Measurements from ENCODE around the gene DPF1.
"Not testable (repeated sequence)": the region's sequence is repeated elsewhere in the genome, so short reads cannot be mapped to it uniquely, and the experiment has no call there.

DPF1 gene

DNA sequence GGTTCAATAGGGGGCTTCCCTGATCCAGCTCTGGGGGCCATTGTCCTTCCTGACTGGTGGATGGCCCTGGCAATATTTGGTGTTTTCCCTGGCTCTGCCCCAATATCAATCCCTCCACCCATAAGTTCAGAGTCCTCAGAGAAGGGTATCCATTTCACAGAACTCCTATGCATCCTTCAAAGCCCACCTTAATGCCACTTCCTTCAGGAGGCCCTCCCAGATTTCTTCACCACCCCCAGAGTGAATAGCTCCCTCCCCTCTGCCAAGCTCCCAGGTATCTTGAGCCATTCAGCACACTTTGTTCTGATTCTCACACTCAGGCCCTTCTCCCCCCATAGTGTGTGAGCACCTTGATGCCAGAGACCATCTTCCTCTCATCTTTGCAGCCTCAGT is 26.4 kb upstream of the DPF1 start:
- DNase-seq: no peak

DNA sequence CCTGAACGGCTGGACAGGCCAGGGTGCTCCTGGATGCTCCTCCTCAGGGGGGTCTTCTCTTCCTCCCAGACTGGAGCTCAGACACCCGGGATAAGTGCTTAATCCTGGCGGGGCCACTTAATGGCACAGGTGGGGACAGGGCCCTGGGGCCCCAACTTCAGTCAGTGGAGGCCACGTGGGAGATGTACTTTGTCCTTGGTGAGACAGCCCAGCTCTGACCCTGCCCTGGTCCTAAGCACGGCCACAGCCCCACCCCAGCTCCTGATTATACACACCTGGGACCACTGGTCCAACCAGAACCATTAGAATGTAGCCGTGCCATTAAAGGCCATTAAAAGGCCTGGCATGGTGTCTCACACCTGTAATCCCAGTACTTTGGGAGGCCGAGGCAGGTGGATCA is 24.4 kb upstream of the DPF1 start:
- no peak for DNase-seq

DNA sequence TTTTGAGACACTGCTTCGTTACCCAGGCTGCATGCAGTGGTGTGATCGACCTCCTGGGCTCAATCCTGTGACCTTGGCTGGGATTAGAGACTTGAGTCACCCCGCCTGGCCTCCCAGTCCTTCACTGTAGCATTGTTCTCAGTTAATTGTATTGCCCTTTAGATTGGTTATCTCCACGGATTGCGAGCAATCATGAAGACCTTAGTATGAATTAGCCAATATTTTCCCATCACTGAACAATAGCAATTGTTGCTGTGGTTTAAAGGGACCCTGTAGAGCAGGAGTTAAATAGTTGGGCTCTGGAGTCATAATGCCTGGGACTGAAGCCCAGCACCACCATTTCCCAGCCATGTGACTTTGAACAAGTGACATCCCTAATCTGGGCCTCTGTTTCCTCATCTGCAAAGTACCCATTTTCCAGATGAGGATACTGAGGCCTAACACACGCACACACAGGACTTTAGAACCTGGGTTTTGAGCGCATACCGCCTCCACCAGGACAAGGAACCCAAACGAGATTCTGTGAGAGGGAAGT is 23.8 kb upstream of the DPF1 start:
- peak; percentile 41 for DNase-seq

DNA sequence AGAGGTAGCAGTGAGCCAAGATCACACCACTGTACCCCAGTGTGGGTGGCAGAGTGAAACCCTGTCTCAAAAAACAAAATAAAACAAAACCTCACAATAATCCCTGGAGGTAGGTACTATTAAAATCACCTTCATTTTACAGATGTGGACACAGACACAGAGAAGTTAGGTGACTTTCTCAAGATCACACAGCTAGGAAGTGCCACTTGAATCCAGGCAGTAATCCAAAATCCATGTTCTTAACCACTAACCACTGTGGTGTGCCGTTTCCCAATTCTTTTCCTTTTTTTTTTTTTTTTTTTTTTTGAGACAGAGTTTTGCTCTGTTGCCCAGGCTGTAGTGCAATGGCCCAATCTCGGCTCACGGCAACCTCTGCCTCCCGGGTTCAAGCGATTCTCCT is 23.1 kb upstream of the DPF1 start:
- peak; percentile 44 for DNase-seq

DNA sequence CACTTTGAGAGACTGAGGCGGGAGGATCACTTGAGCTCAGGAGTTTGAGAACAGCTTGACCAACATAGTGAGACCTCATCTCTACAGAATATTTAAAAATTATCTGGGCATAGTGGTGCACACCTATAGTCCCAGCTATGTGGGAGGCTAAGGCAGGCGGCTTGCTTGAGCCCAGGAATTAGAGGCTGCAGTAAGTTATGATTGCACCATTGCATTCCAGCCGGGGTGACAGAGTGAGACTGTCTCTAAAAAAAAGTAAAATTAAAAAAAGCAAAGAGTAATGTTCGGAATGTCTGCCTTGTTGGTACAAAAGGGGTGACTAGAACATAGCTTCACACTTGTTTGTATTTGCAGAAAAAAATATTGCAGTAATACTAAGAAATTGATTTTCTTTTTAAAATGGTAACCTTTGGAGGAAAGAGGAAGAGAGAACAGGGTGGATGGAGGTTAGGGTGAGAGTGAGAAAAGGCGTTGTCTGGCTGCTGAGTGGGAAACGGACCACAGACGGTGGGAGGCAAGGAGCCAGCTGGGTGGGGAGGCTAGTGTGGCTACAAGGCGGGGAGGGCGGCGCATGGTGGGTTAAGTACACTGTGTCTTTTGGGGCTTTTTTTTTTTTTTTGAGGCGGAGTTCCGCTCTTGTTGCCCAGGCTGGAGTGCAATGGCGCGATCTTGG is 21.9 kb upstream of the DPF1 start:
- DNase-seq: peak; percentile 76

DNA sequence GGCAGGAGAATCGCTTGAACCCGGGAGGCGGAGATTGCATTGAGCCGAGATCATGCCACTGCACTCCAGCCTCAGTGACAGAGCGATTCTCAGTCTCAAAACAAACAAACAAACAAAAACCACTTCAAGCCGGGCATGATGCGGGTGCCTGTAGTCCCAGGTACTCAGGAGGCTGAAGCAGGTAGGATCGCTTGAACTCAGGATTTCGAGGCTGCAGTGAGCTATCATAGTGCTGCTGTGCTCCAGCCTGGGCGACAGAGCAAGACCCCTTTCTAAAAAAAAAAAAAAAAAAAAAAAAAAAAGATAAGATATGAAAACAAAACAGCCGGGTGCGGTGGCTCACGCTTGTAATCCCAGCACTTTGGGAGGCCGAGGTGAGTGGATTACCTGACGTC is 19.3 kb upstream of the DPF1 start:
- no peak for DNase-seq

DNA sequence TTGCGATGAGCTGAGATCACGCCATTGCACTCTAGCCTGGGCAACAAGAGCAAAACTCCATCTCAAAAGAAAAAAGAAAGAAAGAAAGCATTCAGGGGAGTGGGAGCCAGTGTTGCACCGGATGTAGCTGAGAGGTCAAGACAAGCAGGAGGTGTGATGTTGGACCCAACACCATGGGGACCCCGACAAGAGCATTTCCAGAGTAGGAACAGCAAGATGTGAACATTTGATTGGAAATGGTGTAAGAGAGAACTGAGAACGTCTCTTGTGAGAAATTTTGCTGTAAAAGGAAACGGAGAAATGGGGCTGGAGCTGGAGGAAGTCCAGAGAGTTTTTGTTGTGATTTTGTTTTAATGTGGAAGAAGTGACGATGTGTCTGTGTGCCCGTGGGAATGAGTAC is 15.8 kb upstream of the DPF1 start:
- no peak for DNase-seq

DNA sequence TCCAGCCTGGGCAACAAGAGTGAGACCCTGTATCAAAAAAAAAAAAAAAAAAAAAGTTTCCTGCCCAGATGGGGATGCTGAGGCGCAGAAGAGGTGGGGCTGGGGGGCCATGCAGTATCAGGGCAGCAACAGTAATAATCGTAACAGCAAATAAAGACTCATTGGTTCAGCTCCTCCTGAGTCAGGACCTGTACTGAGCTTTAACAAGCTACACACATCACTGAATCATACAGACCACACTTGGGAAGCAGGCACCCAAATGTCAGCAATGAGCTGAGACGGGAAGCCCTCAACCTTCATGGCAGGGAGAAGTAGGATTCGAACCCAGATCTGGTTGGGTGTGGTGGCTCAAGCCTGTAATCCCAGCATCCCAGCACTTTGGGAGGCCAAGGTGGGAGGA is 10.6 kb upstream of the DPF1 start:
- DNase-seq: no peak

DNA sequence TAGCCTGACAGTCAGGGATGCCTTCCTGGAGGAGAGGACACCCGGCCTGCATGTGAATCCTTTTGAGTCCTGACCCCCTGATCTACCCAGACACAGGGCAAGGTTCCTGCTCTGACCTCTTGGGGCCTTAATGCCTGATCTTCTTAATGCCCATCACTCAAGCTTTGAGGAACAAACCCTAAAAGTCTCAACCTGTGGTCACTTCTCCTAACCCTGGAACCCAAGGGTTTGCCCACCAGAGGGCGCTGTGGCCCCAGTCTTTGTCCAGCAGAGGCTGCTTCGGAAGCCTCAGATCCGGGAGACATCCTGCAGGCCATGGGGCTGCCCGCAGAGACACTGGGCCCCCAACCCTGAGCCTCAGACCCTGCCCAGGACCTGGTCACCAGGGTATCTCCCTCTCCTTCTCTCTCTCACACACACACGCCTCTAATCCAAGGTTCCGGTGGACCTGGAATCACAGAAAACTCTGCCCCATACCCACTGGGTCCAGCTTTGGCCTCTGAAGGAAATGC is 9.8 kb upstream of the DPF1 start:
- peak; percentile 67 for DNase-seq

DNA sequence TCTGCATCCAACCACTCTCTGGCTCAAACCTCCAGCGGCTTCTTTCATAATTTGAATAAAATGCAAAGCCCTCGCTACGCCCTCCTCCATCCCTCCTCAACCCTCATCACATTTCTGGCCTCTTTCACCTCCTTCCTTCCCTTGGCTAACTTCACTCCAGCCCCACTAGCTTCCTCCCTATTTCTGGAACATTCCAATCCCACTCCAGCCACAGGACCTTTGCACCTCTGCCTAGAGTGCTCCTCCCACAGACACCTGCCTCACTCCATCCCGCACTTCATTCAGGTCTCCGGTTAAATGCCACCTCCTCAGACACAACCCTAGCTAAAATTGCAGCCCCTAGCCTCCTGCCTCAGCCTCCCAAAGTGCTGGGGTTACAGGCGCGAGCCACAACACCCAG is 7.9 kb upstream of the DPF1 start:
- no peak for DNase-seq

DNA sequence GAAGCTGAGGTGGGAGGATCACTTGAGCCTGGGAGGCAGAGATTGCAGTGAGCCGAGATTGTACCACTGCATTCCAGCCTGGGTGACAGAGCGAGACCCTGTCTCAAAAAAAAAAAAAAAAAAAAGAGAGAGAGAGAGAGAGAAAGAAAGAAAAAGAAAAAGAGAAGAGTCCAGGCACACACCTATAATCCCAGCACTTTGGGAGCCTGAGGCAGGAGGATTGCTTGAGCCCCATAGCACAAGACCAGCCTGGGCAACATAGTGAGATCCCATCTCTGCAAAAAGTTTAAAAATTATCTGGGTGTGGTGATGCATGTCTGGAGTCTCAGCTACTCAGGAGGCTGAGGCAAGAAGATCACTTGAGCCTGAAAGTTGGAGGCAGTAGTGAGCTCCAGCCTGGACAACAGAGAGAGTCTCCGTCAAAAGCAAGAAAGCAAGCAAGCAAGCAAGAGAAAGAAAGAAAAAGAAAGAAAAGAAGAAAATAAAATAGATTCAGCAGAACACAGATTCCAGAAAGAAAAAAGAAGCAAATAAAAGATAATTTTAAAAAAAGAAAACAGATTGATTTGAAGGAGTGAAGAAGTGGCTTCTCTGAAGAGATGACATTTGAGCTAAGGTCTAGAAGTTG is 6.6 kb upstream of the DPF1 start:
- DNase-seq: not testable (repeated sequence)

DNA sequence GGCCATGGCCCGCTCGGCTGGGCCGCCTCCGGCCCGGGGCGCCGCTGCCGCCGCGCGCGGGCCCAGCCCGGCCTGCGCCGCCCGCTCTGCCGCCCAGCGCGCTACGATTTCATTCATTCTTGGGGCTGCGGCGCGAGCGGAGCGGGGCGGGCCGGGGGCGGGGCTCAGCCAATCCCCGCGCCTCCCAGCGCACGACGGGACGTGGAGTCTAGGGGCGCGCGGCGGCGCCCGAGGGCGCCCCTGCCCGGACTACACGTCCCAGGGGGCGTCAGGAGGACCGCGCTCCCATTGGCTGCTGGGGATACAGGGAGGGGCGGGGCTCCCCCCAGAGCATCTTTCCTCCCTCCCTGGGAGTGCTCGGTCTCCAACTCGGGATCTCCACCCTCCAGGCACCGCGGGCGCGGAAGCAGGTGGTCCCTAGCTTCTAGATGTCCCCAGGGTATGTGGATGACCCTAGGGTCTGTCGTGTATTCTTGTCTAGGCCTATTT is 5.6 kb upstream of the DPF1 start:
- peak; percentile 93 for DNase-seq

DNA sequence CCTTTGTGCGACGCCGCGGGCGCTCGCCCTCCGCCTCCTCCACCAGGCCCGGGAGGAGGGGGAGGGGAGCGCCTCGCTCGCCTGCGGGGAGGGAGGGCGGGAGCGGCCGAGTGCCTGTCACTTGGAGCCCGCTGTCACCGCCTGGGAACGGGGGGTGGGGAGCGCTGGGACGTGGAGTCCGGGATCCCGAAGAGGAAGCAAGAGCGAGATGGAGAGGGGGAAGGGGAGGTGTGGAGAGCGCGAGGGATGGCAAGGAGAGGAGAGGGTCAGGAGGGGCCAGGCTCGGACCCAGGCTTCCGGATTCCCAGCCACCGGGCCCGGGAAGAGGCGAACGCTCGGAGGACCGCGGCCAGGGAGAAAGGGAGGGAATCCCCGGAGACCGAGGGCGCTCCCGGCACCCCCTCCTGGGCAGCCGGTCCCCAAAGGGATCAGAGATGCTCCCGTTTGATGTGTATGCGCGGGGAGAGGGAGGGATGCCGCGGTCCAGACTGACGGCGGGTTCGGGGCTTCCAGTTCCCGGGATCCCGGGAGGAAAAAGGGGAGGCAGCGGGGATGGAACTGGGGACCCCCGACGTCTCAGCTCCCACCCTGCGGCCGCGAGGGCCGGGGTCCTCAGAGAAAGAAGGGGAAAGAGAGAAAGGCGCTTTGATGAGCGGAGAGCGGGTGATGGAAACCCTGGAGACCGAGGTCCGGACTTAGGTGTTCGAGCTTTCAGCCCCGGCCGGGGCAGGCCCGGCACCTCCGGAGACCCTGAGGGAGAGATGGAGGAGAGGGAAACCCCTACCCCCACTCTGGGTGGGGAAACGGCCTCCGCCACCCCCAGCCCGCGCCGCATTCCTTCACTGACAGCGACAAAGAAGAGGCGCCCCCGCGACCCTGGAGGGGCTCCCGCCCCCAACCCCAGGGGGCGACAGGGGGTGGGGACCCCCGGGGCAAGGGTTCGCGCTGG is 4.7 kb upstream of the DPF1 start:
- DNase-seq: no peak

DNA sequence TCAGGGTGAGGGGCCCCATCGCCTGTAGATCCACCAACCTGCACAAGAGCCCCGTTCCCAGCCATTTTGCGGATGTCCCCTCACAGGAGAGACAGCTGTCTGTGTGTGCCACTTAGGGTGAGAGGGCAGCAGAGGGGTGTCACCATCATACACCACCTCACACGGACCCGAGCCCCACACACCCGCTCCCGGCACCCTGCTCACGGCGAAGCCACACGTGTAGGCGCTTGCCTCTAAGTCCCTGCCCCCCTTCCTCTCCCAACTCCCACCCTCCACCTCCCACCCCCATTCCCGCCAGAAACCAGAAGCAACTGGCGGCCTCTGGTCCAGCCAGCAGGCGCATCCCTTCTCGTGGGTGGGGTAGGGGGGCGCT is 4.0 kb upstream of the DPF1 start:
- no peak for DNase-seq

DNA sequence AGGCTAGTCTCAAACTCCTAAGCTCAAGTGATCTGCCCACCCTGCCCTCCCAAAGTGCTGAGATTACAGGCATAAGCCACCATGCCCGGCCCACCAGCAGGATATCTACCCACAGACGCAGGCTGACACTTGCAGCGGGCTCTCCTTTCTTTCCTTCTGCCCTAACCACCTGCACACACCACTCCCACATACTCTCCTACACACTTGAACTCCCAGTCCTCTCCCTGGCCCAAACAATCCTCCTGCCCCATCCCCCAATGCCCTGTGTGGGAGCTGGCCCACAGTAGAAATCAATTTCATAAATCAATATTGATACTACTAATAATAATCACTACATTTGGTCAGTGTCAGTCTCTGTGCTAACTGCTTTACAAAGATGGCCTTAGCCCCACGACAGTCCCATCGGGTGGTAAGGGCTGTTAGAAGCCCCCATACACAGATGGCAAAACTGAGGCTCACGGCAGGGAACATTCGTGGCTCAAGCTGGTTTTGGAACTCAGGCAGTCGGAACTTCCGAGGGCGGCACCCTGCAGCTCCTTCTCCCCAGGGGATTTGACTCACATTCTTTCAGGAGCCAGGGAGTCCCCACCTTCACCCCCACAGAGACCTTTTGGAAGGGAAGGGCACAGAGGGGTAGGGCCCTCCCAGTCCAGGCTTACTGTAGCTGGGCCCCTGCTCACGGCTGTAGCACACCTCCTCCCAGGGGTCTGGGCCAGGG is 3.4 kb upstream of the DPF1 start:
- no peak for DNase-seq

DNA sequence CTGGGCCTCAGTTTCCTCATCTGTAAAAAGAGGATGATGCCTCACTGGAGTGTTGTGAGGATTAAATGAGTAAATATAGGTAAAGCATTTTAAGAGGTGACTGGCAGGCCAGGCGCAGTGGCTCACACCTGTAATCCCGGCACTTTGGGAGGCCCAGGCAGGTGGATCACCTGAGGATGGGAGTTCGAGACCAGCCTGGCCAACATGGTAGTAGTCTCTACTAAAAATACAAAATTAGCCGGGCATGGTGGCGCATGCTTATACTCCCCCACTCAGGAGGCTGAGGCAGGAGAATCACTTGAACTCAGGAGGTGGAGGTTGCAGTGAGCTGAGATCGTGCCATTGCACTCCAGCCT is 819 bp upstream of the DPF1 start:
- not testable (repeated sequence) for DNase-seq

DNA sequence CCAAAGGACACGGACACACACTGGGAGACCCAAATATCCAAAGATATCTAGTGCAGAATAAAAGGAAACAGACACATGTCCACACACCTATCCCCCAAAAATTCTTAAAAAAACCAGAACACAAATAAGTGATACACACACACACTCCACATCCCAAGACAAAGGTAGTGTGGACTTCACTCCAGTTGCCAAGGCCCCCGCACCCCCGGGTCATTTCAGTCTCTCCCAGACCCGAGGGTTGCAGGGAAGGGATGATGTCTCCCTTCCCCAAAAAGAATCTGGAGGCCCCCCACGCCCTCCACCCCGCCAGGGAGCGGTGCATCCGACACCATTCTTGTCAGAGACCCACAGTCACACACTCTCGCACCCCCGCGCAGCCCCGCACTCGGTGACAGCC is 407 bp downstream of the DPF1 start:
- no peak for DNase-seq

DNA sequence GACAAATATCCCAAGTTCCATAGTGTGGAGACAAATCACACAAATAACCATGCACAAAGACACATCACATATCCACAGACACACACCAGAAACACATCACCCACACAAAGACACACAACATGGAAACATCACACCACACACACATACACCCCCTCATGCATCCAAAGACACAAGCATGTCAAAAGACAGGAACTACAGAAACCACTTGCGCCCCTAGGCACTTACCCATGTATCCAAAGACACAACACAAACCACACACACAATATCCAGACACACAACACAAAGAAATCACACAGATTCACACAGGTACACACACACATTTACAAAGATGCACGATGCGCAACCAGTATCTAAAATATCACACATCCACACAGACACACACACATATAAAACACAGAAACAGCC is 901 bp downstream of the DPF1 start:
- no peak for DNase-seq

DNA sequence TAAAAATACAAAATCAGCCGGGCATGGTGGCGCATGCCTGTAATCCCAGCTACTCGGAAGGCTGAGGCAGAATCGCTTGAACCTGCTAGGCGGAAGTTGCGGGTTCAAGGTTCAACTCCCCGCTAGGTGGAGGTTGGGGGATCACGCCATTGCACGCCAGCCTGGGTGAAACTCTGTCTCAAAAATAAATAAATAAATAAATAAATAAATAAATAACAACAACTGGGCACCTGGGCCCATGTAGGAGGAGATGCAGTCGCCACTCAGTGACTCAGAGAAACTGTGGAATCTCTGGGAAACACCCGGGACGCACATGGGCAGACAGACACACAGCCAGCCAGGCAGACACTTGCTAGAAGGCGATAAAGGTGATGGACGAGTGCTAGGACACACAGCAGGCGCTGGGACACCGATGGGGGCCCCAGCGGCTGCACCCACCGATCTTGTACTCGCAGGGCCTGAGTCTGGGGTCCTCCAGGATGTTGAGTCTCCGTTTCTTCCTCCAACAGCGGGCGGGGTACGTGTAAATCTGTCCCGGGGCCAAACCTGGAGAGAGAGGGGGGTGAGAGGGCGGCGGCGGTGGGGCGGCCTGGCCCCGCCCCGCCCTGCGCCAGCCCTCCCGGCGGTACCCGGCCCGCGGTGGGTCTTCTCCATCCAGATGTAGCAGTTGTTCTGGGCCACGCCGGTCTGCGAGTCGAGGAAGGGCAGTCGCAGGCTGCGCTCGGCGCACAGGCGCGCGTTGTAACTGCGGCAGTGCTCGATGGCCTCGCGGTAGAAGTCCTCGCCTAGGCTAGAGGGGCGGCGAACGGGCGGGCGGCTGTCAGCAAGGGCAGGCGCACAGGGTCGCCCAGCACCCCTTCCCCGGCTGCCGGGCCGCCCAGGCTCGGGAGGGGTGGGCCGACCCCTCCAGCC is 1.8 kb downstream of the DPF1 start:
- no peak for DNase-seq

DNA sequence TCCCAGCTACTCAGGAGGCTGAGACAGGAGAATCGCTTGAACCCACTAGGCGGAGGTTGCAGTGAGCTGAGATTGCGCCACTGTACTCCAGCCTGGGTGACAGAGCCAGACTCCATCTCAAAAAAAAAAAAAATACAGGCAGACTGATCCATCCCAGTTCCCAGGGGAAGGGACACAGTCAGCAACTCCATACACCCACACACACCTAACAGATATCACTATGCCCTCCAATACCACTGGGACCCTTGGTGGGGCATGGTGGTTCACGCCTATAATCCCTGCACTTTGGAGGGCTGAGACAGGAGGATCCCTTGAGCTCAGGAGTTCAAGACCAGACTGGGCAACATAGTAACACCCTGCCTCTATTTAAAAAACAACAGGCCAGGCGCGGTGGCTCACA is 2.6 kb downstream of the DPF1 start:
- no peak for DNase-seq

DNA sequence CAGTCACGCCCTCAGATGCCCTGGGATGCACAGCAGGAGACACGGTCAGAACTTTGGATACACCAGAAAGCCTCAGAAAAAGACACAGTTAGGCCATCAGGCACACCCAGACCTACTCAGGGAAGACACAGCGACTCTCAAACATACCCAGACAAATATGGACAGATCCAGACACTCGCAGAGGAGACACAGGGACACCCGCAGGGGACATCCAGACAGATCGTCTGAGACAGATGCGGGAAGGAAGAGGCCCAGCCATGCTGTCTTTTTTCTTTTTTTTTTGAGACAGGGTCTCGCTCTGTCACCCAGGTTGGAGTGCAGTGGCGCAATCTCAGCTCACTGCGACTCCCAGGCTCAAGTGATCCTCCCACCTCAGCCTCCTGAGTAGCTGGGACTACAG is 4.8 kb downstream of the DPF1 start:
- DNase-seq: no peak
